SKM-1 (cell line): ENCODE results near the gene SWT1.
"Not testable (repeated sequence)": the region's sequence is repeated elsewhere in the genome, so short reads cannot be mapped to it uniquely, and the experiment has no call there.

ENCODE experiments used
- DNase-seq: peaks from one replicate; lab custom pipeline; 2025; ENCODE audit not compliant: unreplicated experiment; lab: John Stamatoyannopoulos, UW

The SWT1 gene

GRCh38 chr1:185244015-185244747, 87.2 kb downstream of the SWT1 start:
- DNase-seq = no peak

DNA sequence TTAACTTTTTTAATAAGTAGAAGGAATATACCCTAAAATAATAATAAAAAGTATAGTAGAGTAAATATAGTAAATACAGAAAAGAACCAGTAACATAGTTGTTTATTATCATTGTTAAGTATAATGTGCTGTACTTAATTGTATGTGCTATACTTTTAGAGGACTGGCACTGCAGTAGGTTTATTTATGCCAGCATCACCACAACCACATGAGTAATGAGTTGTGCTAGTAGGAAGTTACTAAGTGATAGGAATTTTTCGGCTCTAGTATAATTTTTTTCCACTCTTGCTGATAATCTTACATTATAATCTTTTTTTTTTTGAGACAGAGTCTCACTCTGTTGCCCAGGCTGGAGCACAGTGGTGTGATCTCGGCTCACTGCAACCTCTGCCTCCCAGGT, 88.5 kb downstream of the SWT1 start:
- DNase-seq = no peak

DNA sequence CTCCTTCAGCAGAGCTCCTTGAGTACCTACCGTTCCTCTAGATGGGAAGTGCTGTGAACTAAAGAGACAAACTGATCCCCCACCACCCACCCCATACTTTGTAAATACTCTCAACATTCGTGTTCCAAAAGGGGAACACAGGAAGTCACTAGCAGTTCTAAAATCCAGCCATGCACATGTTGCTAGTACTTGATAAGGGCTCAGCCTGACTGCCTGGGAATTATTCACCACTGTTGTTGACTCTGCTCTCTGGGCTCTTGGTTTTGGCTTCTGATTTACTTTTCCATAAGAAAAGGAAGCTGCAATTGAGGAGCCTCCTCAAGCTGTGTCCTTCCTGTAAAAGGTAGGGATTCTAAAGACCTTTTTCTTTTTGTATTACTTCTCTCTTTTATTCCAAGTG, 92.6 kb downstream of the SWT1 start:
- DNase-seq = no peak

- no peak for DNase-seq
Measured at GRCh38 chr1:185250063-185250462, 93.1 kb downstream of the SWT1 start.

- DNase-seq = not testable (repeated sequence)
Measured at GRCh38 chr1:185251928-185252327, 95.0 kb downstream of the SWT1 start.

- not testable (repeated sequence) for DNase-seq
Measured at GRCh38 chr1:185252404-185252803, 95.4 kb downstream of the SWT1 start.

- DNase-seq = not testable (repeated sequence)
Measured at GRCh38 chr1:185255595-185255994, 98.6 kb downstream of the SWT1 start.

DNA sequence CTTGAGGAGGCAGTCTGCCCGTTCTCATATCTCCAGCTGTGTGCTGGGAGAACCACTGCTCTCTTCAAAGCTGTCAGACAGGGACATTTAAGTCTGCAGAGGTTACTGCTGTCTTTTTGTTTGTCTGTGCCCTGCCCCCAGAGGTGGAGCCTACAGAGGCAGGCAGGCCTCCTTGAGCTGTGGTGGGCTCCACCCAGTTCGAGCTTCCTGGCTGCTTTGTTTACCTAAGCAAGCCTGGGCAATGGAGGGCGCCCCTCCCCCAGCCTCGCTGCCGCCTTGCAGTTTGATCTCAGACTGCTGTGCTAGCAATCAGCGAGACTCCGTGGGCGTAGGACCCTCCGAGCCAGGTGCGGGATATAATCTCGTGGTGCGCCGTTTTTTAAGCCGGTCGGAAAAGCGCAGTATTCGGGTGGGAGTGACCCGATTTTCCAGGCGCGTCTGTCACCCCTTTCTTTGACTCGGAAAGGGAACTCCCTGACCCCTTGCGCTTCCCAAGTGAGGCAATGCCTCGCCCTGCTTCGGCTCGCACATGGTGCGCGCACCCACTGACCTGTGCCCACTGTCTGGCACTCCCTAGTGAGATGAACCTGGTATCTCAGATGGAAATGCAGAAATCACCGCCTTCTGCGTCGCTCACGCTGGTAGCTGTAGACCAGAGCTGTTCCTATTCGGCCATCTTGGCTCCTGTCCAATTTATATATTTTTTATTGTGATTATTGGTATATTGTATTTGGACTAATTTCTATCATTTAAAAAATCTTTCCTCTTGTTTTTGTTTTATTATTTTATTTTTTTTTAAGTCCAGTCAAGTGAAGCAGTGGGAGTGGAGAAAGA, 100.4 kb downstream of the SWT1 start:
- DNase-seq = not testable (repeated sequence)

GRCh38 chr1:185257950-185258208, 100.9 kb downstream of the SWT1 start:
- DNase-seq = no peak

DNA sequence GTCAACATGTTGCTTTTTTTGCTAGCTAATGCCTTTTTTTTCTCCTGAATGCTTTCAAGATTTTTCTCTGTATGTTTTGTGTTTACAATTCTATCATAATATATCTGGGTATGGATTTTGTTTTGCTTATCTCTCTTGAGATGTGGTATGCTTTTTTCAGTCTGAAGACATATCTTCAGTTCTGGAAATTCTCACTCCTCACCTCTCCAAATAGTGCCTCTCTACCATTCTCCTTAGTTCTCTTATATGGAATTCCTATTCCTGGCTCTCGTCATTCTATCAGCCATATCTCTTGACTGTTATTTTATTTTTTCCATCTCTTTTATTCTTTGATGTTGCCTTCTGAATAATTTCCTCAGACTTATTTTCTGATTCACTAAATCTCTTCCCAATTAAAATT, 101.7 kb downstream of the SWT1 start:
- no peak for DNase-seq

DNA sequence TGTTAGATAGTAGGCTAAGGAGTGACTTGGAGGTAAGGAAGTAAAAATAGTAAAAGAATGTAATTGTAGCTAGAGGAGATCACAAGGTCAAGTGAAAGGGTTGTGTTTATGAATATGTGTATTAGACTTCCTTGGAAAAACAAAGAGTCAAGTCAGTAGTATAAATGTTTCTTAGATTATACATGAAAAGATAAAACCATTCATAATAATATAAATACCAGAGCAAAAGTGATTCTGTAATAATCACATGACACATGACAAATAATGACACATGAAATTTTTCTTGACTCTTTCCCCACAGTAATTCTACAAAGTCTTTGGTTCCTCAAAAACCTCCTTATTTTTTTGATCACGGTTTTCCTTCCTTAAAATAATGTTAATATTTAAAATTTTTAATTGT, 103.6 kb downstream of the SWT1 start:
- no peak for DNase-seq

DNA sequence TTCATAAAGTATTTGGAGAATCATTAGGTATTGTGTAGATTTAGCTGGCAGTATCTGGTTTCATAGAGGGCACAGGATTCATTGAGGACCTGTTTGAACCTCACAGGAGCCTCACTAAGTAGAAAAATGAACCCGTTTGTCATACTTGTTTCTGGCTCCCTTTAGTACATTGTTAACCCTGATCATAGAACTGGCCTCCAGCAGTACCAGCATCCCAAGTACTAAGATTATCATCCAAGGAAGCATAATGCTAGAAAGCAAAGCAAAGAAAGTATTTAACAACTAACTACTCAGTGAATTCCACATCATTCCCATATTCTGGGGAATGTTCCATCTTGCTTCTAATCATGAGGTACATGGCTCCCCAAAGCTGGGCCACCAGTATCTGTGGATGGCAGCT, 105.2 kb downstream of the SWT1 start:
- DNase-seq = no peak

GRCh38 chr1:185263292-185263691, 106.3 kb downstream of the SWT1 start:
- no peak for DNase-seq

DNA sequence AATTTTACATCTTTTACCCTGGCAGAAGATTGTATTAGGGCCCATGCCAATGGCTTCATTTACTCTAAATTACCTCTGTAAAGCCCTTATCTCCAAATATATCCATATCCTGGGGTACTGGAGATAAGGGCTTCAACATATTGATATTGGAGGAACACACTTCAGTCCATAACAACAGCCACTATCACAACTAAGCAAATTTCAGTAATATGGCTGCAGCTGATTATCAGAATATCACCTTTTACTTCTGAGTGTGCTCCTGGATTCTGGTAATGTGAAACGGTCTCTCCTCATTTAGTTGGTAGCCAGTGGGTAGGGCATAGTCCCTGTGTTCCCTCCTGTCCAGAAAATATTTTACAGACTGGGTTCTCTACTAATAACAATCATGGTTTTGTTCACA, 106.8 kb downstream of the SWT1 start:
- no peak for DNase-seq

- DNase-seq = no peak
Measured at GRCh38 chr1:185265314-185265713, 108.3 kb downstream of the SWT1 start.

- no peak for DNase-seq
Measured at GRCh38 chr1:185267301-185267700, 110.3 kb downstream of the SWT1 start.

DNA sequence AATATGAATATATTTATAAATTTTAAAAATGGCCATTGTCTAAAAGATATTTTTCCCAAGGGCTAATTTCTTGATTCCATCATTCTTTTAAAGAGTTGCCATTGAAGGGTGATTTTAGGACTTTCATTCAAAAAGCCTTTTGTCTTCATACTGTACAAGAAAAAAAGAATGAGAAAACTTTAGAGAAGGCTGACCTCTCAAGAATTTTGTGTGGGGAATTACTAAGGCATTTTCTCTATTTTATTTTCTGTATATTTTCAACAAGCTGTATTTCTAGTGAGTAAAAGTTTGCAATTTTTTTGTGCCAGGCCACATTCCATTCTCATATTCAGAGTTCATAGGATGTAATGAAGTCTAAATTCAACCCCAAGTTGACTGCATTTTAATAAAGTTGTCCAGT, 110.7 kb downstream of the SWT1 start:
- DNase-seq = no peak

DNA sequence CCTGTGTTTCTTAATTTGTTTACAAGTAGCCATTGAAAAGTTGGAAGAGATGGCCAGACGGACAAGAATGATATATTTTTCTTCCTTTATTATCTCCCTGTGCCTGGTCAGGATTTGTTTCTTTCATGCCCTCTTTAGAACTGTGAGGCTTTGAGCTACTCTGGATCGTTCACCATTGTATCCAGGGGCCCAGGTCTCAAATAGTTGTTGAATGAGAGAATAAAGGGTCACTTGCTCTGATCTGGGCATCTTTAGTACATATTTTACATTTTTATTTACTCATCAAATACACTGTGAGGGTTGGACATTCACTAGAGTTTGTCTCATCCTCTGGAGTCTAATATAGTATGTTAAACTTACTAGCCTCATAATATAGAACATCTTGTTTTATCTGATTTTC, 111.4 kb downstream of the SWT1 start:
- no peak for DNase-seq

DNA sequence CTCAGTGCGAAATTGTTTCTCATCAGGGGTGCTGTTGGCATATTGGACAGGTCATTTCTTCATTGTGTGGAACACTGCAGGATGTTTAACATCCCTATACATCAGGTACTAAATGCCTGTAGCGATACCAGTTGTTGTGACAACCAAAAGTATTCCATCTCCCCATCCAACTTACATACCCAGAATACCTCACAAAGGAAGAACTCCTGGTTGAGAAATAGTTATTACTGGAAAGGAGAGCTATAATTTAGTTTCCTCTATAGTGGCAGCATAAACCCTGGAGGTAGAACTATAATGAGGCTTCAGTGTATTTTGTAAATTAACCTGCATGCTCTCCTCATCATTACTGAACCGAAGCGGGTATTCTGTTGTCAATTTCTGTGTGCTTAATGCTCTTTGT, 115.0 kb downstream of the SWT1 start:
- DNase-seq = no peak

DNA sequence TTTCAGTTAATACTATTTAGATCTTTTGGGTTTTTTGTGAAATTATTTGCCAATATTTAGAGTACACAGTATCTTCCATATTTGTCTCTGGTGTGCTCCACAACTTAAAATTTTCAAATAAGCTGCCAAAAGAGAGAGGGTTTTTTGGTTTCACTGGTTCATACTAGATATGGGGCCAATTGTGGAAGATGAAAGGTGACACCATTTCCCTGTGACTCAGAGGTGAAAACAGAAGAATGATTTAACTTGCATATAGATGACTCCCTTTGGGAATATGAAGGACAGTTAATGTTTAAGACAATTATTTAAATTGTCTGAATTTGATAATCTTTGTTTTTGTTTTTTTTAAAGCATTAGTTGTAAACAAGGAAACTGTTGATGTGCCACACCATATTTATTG, 122.6 kb downstream of the SWT1 start:
- no peak for DNase-seq

DNA sequence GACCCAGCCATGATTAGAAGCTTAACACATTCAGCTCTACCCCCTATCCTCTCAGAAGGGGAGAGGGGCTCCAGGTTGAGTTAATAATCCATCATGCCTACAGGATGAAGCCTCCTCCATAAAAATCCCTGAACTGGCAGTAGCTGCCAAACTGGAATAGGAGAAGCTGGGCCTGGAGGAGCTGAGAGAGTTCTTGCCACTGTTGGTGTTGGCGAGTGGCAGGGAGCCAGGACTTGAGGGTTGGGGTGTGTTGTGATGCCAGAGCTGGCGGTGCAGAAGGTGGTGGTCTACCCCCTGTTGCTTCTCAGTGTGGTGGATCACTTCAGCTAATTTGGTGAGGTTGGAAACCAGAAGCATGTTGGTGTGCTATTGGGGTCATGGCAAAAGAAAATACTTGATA, 123.6 kb downstream of the SWT1 start:
- no peak for DNase-seq

DNA sequence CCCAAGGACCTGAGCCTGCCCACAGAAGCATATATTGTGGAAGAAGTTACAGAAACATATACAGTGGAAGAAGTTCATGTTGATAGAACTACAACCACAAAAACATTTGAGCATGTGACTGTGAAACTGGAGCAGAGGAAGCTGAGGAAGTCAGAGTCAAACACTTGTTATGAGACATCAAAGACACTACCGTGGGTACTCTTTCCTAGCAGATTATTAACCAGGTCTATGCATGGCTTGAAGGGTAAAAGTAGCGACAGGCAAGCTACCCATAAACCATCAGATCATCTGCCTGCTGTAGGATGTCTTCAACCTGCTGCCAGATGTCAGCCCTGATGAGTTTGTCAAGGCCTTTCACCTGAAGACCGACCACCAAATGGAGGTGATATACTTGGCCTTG, 124.3 kb downstream of the SWT1 start:
- no peak for DNase-seq

DNA sequence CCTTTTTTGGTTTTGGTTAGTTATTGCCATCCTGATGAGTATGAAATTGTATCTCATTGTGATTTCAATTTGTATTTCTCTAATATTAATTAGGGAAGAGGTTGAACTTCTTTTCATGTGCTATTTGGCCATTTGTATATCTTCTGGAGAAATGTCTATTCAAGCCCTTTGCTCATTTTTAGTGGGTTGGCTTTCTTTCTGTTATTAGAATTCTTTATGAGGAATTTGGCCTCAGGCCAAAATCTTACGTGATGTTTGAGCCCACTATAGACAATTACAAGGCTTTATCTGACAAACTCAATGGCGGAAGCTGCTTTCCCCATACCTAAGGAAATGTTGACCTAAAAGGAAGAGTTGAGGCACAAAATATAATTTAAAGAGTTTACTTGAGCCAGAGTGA, 127.1 kb downstream of the SWT1 start:
- no peak for DNase-seq
